Lower lobe of right lung (tissue), 2 donors: ENCODE data around the gene KRT81. TPM values are rescaled to one million over a fixed set of nuclear protein-coding genes. Genes with fewer than 3 reads are reported as not detected.

Source experiments
- ATAC-seq, 2 donors: fragments of 200-7000 bp; cut with Tn5 transposase; one replicate each; pipeline ENCODE4 v1.9.1; 2020 to 2022; ENCODE audit warnings: mild to moderate bottlenecking in 2 of 2, moderate library complexity in 2 of 2
- DNase-seq: peaks from one replicate; pipeline ENCODE4 v3.0.0-alpha.2; 2020
- H3K27ac ChIP-seq: fragments of 200-600 bp; one replicate; pipeline ENCODE4 v1.8.0; 2022
- H3K27me3 ChIP-seq: fragments of 200-600 bp; one replicate; pipeline ENCODE4 v1.8.0; 2022; ENCODE audit warnings: low read depth
- H3K36me3 ChIP-seq: fragments of 200-600 bp; one replicate; pipeline ENCODE4 v1.8.0; 2022; ENCODE audit warnings: mild to moderate bottlenecking
- H3K4me1 ChIP-seq: fragments of 200-600 bp; one replicate; pipeline ENCODE4 v1.8.0; 2022
- H3K4me3 ChIP-seq: fragments of 200-600 bp; one replicate; pipeline ENCODE4 v1.8.0; 2022; ENCODE audit warnings: mild to moderate bottlenecking
- H3K9me3 ChIP-seq: fragments of 200-600 bp; one replicate; pipeline ENCODE4 v1.8.0; 2022
- CTCF ChIP-seq: fragments of 200-600 bp; IDR thresholded peaks from one replicate; pipeline ENCODE4 v1.8.0; 2022; ENCODE audit warnings: antibody characterized with exemption, mild to moderate bottlenecking
- intact Hi-C: fragments of 100-400 bp; cut with DNase I; formaldehyde crosslinking; loops from one replicate; pipeline ENCODE4 v1.11.0; 2022
- total RNA-seq: library from RNA; stranded (reverse); fragmentation: NEBNext Ultra II Directional; extraction: Animal tissue kit (Norgen Biotek cat#: 25700); gene quantifications from one replicate; pipeline ENCODE4 v1.2.1, GENCODE V29; 2021
- donor health status: DM: no; HTN: yes; CAD: no; lungs with severe emphysema.

The KRT81 gene
- total RNA-seq, 1 donor from 2014 or later: not detected

- H3K4me1 ChIP-seq: peaks cover 4% of the 10 kb centered on the region
- peaks cover 16% of the 10 kb centered on the region for H3K27me3 ChIP-seq
- ATAC-seq (no peak), DNase-seq (no peak)
- no peaks in the 10 kb centered on the region for H3K36me3 ChIP-seq
- no peak overlapping the region for H3K4me3 ChIP-seq
- no peaks in the 10 kb centered on the region for H3K9me3 ChIP-seq
- no peak overlapping the region for H3K27ac ChIP-seq
- TF ChIP-seq CTCF: no peak
- intact Hi-C loops: no loop called here
Measured at GRCh38 chr12:52313461-52313860, 22.1 kb upstream of the KRT81 start.

- no peak overlapping the region for H3K27ac ChIP-seq
- H3K4me1 ChIP-seq: peaks cover 12% of the 10 kb centered on the region
- H3K4me3 ChIP-seq: no peak overlapping the region
- DNase-seq (no peak), ATAC-seq (no peak)
- no peak for TF ChIP-seq CTCF
- peaks cover 30% of the 10 kb centered on the region for H3K27me3 ChIP-seq
- H3K36me3 ChIP-seq: no peaks in the 10 kb centered on the region
- H3K9me3 ChIP-seq: no peaks in the 10 kb centered on the region
- intact Hi-C loops: no loop called here
Measured at GRCh38 chr12:52312086-52312485, 20.8 kb upstream of the KRT81 start.

- peaks cover 12% of the 10 kb centered on the region for H3K4me1 ChIP-seq
Measured at GRCh38 chr12:52311285-52311648, 19.9 kb upstream of the KRT81 start.

GRCh38 chr12:52310622-52311284 is 19.4 kb upstream of the KRT81 start:
- peaks cover 37% of the 10 kb centered on the region for H3K27me3 ChIP-seq
- TF ChIP-seq CTCF: no peak
- intact Hi-C loops: no loop called here
- no peaks in the 10 kb centered on the region for H3K36me3 ChIP-seq
- no peak for ATAC-seq
- DNase-seq: no peak
- H3K9me3 ChIP-seq: no peaks in the 10 kb centered on the region
- H3K27ac ChIP-seq: no peak overlapping the region
- H3K4me3 ChIP-seq: no peak overlapping the region
- peaks cover 12% of the 10 kb centered on the region for H3K4me1 ChIP-seq

More at GRCh38 chr12:52311285-52311648, 19.9 kb upstream of the KRT81 start:
- H3K27me3 ChIP-seq: peaks cover 37% of the 10 kb centered on the region
- DNase-seq (no peak), ATAC-seq (no peak)
- no peak for TF ChIP-seq CTCF
- no peaks in the 10 kb centered on the region for H3K36me3 ChIP-seq
- intact Hi-C loops: no loop called here
- H3K9me3 ChIP-seq: no peaks in the 10 kb centered on the region
- no peak overlapping the region for H3K27ac ChIP-seq
- no peak overlapping the region for H3K4me3 ChIP-seq

GRCh38 chr12:52308806-52309425 is 17.6 kb upstream of the KRT81 start:
- intact Hi-C loops: no loop called here

More at GRCh38 chr12:52308806-52309425, 17.6 kb upstream of the KRT81 start:
- no peaks in the 10 kb centered on the region for H3K9me3 ChIP-seq
- no peaks in the 10 kb centered on the region for H3K36me3 ChIP-seq
- peak overlapping the region; percentile 46 for H3K27ac ChIP-seq
- H3K4me3 ChIP-seq: peak overlapping the region; percentile 45
- peaks cover 37% of the 10 kb centered on the region for H3K27me3 ChIP-seq
- H3K4me1 ChIP-seq: peaks cover 12% of the 10 kb centered on the region
- no peak for DNase-seq
- peak in 1 of 2 donors; percentile 3 for ATAC-seq
- TF ChIP-seq CTCF: no peak
